CD4-positive, alpha-beta T cell (primary cell): ENCODE data around the gene TMIE. TPM values are rescaled to one million over a fixed set of nuclear protein-coding genes. Genes with fewer than 3 reads are reported as not detected.

ENCODE experiments used
- ATAC-seq: fragments of 200-7000 bp; cut with Tn5 transposase; one replicate; pipeline ENCODE4 v1.10.0; 2022; ENCODE audit warnings: mild to moderate bottlenecking; ENCODE audit not compliant: poor library complexity
- CTCF ChIA-PET: fragments of 350-600 bp; sonication (Branson Sonifier 250); formaldehyde crosslinking; loops from one replicate; lab custom pipeline; 2021; ENCODE audit warnings: antibody characterized with exemption, inconsistent platforms; lab: Charles Lee
- POLR2A ChIA-PET: fragments of 350-600 bp; sonication (Branson Sonifier 250); formaldehyde crosslinking; loops from one replicate; lab custom pipeline; 2021; ENCODE audit warnings: antibody characterized with exemption, inconsistent platforms; lab: Charles Lee
- DNase-seq, 14 experiments: peaks; one replicate each; pipeline ENCODE4 v3.0.0-alpha.2; 2013 to 2020; ENCODE audit warnings: mixed read lengths in 2 of 14
- H3K27ac ChIP-seq, 2 donors: one replicate each; pipeline versions ENCODE4 v1.5.1 to v1.7.0; 2013; ENCODE audit warnings: low read length in 2 of 2, low read depth in 1 of 2, mild to moderate bottlenecking in 1 of 2
- H3K27me3 ChIP-seq, 2 experiments: 1 replicate in 1 of 2; 2 replicates in 1 of 2; pipeline versions ENCODE4 v1.6.1 to v1.7.0; 2013; ENCODE audit warnings: low read length in 2 of 2, control low read depth in 1 of 2, mild to moderate bottlenecking in 1 of 2, moderate library complexity in 1 of 2; ENCODE audit not compliant: insufficient read depth in 2 of 2, control insufficient read depth in 1 of 2
- H3K36me3 ChIP-seq: one replicate; pipeline ENCODE4 v1.6.1; 2013; ENCODE audit warnings: low read length, control low read depth; ENCODE audit not compliant: insufficient read depth
- H3K4me1 ChIP-seq: one replicate; pipeline ENCODE4 v1.6.1; 2013; ENCODE audit warnings: low read length, control low read depth; ENCODE audit not compliant: insufficient read depth
- H3K4me3 ChIP-seq: one replicate; pipeline ENCODE4 v1.5.1; 2013; ENCODE audit warnings: mild to moderate bottlenecking, low read length, moderate library complexity
- H3K9me3 ChIP-seq, 2 experiments: 1 replicate in 1 of 2; 2 replicates in 1 of 2; pipeline versions ENCODE4 v1.6.1 to v1.7.0; 2013; ENCODE audit warnings: low read length in 2 of 2, mild to moderate bottlenecking in 2 of 2, control low read depth in 1 of 2, moderate library complexity in 1 of 2; ENCODE audit not compliant: control insufficient read depth in 1 of 2, insufficient read depth in 1 of 2
- H3K27ac Mint-ChIP-seq: one replicate; pipeline ENCODE4 v1.8.0; 2020; ENCODE audit warnings: mixed read lengths
- H3K27me3 Mint-ChIP-seq: one replicate; pipeline ENCODE4 v1.8.0; 2021; ENCODE audit warnings: mixed read lengths
- H3K36me3 Mint-ChIP-seq: one replicate; pipeline ENCODE4 v1.8.0; 2021; ENCODE audit warnings: low read depth, mixed read lengths
- H3K4me1 Mint-ChIP-seq: one replicate; pipeline ENCODE4 v1.8.0; 2021; ENCODE audit warnings: low read depth, mixed read lengths
- H3K4me3 Mint-ChIP-seq: one replicate; pipeline ENCODE4 v1.8.0; 2020; ENCODE audit warnings: mild to moderate bottlenecking, mixed read lengths
- H3K9me3 Mint-ChIP-seq: one replicate; pipeline ENCODE4 v1.8.0; 2020; ENCODE audit warnings: mixed read lengths
- intact Hi-C, 2 experiments: fragments of 100-400 bp; cut with DNase I in 1 of 2; cut with micrococcal nuclease in 1 of 2; formaldehyde crosslinking; loops; one replicate each; pipeline versions ENCODE4 v1.15.1 to v1.9.0; 2023 to 2025; cut with DNase I, micrococcal nuclease
- total RNA-seq, 174 experiments: library from RNA in 2 of 174; stranded (reverse) in 2 of 174; gene quantifications; one replicate each; pipeline ENCODE4 v1.2.3 and lab custom pipeline; 2021 to 2026
- TF ChIP-seq, protein P1 (sequence below): fragments of 200-600 bp; IDR thresholded peaks from one replicate; pipeline ENCODE4 v1.8.0; 2022; ENCODE audit warnings: antibody characterized with exemption, mild to moderate bottlenecking

Gene TMIE
- total RNA-seq, 2 experiments from 2014 or later: 0.92 to 1.2 TPM

DNA sequence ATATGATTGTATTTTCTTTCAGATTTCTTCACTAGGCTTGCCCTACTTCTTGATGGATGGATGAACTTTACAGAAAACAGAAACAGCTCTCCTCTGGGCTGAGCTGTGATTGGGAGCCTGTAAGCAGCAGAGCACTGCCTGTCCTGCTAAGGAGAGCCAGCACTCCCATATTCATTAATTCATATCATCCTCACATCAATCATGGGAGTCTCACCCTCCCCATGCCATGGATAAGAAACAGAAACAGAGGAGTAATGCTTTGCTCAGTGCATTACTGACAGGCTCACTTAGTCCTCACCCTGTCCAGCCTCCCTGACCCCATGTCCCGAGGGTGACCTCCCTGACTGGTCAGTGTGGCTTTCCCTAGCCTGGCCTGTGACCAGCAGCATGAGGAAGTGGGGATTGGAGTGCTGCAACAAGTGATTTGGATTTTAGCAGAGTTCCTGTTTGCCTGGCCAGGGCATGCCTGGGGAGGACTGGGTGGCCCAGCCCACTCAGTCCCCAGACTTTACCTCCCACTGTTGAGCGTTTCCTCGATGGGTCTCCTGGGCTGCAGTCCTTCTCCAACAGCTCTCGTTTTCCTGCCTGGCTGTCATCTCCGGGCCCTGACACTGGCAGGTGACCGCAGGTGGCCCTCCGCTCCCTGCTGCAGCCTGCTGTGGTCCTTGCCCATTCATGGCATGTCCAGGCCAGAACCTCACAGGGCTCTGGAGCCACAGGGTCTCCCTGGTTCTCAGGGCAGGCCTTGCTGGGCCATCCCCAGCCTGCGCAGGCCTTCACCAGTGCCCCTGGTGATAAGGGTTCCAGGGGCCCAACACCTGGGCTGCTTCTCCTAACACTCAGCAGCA lies 1.3 kb upstream of the TMIE start:
- DNase-seq: peak in 2 of 14 experiments; percentile 46 to 60
- intact Hi-C loops: loop anchor here (10.0 kb wide), 2 partner anchors 465 to 625 kb away; partner anchors contain the start of gene SETD2 (in 1 of the 2)
- TF ChIP-seq, protein P1, sequence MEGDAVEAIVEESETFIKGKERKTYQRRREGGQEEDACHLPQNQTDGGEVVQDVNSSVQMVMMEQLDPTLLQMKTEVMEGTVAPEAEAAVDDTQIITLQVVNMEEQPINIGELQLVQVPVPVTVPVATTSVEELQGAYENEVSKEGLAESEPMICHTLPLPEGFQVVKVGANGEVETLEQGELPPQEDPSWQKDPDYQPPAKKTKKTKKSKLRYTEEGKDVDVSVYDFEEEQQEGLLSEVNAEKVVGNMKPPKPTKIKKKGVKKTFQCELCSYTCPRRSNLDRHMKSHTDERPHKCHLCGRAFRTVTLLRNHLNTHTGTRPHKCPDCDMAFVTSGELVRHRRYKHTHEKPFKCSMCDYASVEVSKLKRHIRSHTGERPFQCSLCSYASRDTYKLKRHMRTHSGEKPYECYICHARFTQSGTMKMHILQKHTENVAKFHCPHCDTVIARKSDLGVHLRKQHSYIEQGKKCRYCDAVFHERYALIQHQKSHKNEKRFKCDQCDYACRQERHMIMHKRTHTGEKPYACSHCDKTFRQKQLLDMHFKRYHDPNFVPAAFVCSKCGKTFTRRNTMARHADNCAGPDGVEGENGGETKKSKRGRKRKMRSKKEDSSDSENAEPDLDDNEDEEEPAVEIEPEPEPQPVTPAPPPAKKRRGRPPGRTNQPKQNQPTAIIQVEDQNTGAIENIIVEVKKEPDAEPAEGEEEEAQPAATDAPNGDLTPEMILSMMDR: no peak
- CTCF ChIA-PET: no interaction called here
- Histone ChIP-seq H3K27me3 (peaks cover 0 to 9% of the 10 kb centered on the region in 2 experiments), H3K36me3 (no peaks in the 10 kb centered on the region), H3K27ac (no peak overlapping the region), H3K4me3 (no peak overlapping the region), H3K9me3 (peaks cover 0 to 7% of the 10 kb centered on the region in 2 experiments), H3K4me1 (peaks cover 57% of the 10 kb centered on the region)
- ATAC-seq: no peak
- Mint-ChIP-seq H3K9me3 (no peaks in the 10 kb centered on the region), H3K36me3 (no peaks in the 10 kb centered on the region), H3K4me3 (peak overlapping the region; percentile 45), H3K27ac (peak overlapping the region; percentile 65), H3K27me3 (no peaks in the 10 kb centered on the region), H3K4me1 (peaks cover 64% of the 10 kb centered on the region)
- POLR2A ChIA-PET: no interaction called here

DNA sequence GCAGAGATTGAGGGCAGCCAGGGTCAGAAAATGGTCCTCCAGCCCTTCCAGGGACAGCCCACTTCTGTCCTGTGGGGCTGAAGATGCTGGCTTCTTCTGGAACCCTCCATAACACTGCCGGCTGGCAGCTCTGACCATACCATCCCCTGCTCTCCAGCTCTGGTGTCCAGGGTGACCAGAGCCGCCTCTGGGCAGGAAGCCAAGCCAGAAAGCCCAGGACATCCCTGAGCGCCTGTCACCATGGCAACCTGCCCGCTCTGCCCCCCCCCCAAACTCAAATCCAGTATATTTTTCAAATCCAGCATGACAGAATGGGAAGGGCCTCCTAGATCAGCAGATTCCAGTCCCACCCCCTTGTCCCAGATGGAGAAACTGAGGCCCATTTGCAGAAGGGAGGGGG lies 420 bp upstream of the TMIE start:
- no peak overlapping the region for H3K27ac ChIP-seq
- Mint-ChIP-seq H3K4me1 (peaks cover 55% of the 10 kb centered on the region), H3K36me3 (no peaks in the 10 kb centered on the region), H3K4me3 (no peak overlapping the region), H3K9me3 (no peaks in the 10 kb centered on the region), H3K27me3 (no peaks in the 10 kb centered on the region), H3K27ac (no peak overlapping the region)
- DNase-seq: no peak
- peaks cover 0 to 7% of the 10 kb centered on the region in 2 experiments for H3K9me3 ChIP-seq
- H3K27me3 ChIP-seq: peaks cover 0 to 9% of the 10 kb centered on the region in 2 experiments
- ATAC-seq: no peak
- H3K36me3 ChIP-seq: no peaks in the 10 kb centered on the region
- H3K4me1 ChIP-seq: peaks cover 53% of the 10 kb centered on the region
- ChIA-PET CTCF (no interaction called here), POLR2A (no interaction called here)
- intact Hi-C loops: loop anchor here in 1 of 2 experiments (10.0 kb wide), 1 partner anchor 624 kb away; no protein-coding TSS in a partner anchor
- no peak overlapping the region for H3K4me3 ChIP-seq
- TF ChIP-seq, protein P1: no peak

DNA sequence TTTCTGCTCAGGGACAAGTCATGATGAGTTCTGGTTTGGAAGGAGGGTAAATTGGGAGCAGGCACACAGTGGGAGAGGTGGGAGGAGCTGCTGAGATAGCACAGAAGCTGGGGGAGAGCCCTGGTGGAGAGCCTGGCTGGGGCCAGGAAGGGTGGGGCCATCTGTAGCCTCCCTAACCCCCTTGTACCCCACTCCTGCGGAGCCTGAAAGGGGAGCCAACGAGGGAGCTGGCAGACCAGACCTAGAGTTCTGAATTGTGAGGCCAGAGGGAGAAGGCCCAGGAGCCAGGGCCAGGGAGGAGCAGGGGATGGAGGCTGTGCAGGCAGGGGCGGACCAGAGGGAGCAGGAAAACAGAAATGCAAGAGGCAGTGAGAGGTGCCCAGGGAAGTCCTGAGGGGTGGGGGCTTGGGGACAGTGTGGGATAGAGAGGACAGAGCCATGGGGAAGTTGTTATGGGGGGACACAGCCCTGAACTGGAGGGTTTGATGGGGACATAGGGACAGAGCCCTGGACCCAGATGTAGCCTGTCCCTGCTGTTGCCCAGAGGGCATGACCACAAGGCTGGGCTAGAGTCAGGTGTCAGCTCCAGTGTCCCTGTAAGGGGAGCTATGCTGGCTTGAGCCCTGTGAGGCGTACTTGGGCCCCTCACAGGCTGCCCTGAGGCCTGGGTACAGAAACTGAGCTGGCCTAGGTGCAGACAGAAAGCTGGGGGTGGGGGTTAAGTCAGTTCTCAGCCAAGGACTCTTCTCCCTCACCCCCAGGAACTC lies 1.2 kb downstream of the TMIE start:
- no peak for DNase-seq
- Mint-ChIP-seq H3K27ac (no peak overlapping the region), H3K4me1 (peaks cover 39% of the 10 kb centered on the region), H3K4me3 (peak overlapping the region; percentile 3), H3K9me3 (no peaks in the 10 kb centered on the region), H3K27me3 (no peaks in the 10 kb centered on the region), H3K36me3 (no peaks in the 10 kb centered on the region)
- Histone ChIP-seq H3K27ac (no peak overlapping the region), H3K27me3 (peaks cover 0 to 9% of the 10 kb centered on the region in 2 experiments), H3K4me1 (peaks cover 40% of the 10 kb centered on the region), H3K9me3 (peaks cover 0 to 7% of the 10 kb centered on the region in 2 experiments), H3K4me3 (no peak overlapping the region), H3K36me3 (no peaks in the 10 kb centered on the region)
- ChIA-PET POLR2A (interaction anchor here (0.7 kb wide), 1 partner anchor 280 kb away, joined by 3 read pairs; no protein-coding TSS in a partner anchor), CTCF (no interaction called here)
- intact Hi-C loops: loop anchor here in 1 of 2 experiments (10.0 kb wide), 1 partner anchor 622 kb away; no protein-coding TSS in a partner anchor
- no peak for ATAC-seq
- TF ChIP-seq, protein P1: no peak
